Measurements from ENCODE around the gene PKIG. TPM values are rescaled to one million over a fixed set of nuclear protein-coding genes. Genes with fewer than 3 reads are reported as not detected.

PKIG gene
- total RNA-seq, 1 experiment from 2014 or later = 19.2 TPM

DNA sequence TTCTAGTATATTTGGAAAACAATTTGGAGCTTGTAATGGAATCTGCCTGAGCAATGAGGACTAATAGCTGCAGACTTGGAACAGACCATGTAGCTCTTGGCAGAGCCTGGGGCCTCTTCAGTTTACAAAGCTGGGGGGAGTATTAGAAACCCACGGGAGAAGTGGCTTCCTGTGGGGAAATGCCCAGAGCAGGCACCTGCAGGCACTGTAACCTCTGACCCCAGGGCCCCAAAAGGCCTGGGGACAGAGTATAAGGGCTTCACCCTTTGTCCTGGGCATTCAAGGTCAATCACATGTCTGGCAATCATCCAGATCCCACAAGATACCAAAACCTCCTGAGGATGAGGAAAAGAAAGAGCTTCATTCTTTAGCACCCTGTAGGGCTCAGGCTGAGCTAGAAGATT, 19.4 kb downstream of the PKIG start:
- no peak overlapping the region for H3K4me3 Mint-ChIP-seq (ENCODE audit: unreplicated experiment)
- peaks cover 12% of the 10 kb centered on the region for H3K4me1 Mint-ChIP-seq (ENCODE audit: insufficient read depth, unreplicated experiment)
- ChIA-PET CTCF (interaction anchor here (0.5 to 1.9 kb wide), 4 partner anchors 8 to 298 kb away, joined by 3 to 10 read pairs (median 5); partner anchors contain the start of gene TTPAL), POLR2A (interaction anchor here (0.7 to 1.1 kb wide), 2 partner anchors 85 to 126 kb away, joined by 3 to 4 read pairs; no protein-coding TSS in a partner anchor)
- intact Hi-C loops (cut with micrococcal nuclease) = loop anchor here (10.0 kb wide), 2 partner anchors 127 to 387 kb away; partner anchors contain the start of genes OSER1 and TTPAL
- no peak overlapping the region for H3K27ac Mint-ChIP-seq (ENCODE audit: low read depth, unreplicated experiment)
- no peaks in the 10 kb centered on the region for H3K27me3 Mint-ChIP-seq (ENCODE audit: insufficient read depth, unreplicated experiment)
- no TSS peak for BruUV-seq (replicated peaks)
- H3K9me3 Mint-ChIP-seq (ENCODE audit: unreplicated experiment) = no peaks in the 10 kb centered on the region
- peak; percentile 20 for DNase-seq (ENCODE audit: unreplicated experiment)
- H3K36me3 Mint-ChIP-seq (ENCODE audit: insufficient read depth, unreplicated experiment) = no peaks in the 10 kb centered on the region
- TF ChIP-seq, protein P1, sequence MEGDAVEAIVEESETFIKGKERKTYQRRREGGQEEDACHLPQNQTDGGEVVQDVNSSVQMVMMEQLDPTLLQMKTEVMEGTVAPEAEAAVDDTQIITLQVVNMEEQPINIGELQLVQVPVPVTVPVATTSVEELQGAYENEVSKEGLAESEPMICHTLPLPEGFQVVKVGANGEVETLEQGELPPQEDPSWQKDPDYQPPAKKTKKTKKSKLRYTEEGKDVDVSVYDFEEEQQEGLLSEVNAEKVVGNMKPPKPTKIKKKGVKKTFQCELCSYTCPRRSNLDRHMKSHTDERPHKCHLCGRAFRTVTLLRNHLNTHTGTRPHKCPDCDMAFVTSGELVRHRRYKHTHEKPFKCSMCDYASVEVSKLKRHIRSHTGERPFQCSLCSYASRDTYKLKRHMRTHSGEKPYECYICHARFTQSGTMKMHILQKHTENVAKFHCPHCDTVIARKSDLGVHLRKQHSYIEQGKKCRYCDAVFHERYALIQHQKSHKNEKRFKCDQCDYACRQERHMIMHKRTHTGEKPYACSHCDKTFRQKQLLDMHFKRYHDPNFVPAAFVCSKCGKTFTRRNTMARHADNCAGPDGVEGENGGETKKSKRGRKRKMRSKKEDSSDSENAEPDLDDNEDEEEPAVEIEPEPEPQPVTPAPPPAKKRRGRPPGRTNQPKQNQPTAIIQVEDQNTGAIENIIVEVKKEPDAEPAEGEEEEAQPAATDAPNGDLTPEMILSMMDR (IDR thresholded peaks at IDR 0.05; ENCODE audit: unreplicated experiment) = no peak

DNA sequence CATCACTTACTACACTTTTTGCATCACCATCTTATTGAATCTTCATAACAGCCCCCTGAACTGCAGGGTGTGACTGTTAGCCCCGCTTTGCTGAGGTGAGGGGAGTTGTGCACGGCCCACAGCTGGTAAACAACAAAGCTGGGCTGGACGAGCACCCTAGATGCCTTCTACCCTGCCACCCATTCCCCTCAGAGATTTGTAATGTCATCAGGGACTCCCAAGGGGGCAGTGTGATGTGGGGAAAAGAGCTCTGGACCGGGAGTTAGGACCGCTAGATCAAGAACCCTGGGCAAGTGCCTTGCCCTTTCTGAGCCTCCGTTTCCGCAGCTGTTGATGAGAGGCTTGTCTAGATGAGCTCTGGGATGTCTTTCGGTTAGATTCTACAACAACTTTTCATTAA, 20.9 kb downstream of the PKIG start:
- peak; percentile 8 for DNase-seq (ENCODE audit: unreplicated experiment)
- POLR2A ChIA-PET = interaction anchor here (0.5 to 0.9 kb wide), 4 partner anchors 13 to 867 kb away, joined by 3 to 5 read pairs (median 4); no protein-coding TSS in a partner anchor
- BruUV-seq (replicated peaks) = no TSS peak
- Mint-ChIP-seq H3K27me3 (ENCODE audit: insufficient read depth, unreplicated experiment) (no peaks in the 10 kb centered on the region), H3K4me3 (ENCODE audit: unreplicated experiment) (no peak overlapping the region), H3K27ac (ENCODE audit: low read depth, unreplicated experiment) (no peak overlapping the region), H3K9me3 (ENCODE audit: unreplicated experiment) (no peaks in the 10 kb centered on the region), H3K36me3 (ENCODE audit: insufficient read depth, unreplicated experiment) (no peaks in the 10 kb centered on the region), H3K4me1 (ENCODE audit: insufficient read depth, unreplicated experiment) (peaks cover 12% of the 10 kb centered on the region)
- CTCF ChIA-PET = interaction anchor here (0.6 to 1.5 kb wide), 6 partner anchors 9 to 292 kb away, joined by 3 to 5 read pairs (median 4); no protein-coding TSS in a partner anchor
- TF ChIP-seq, protein P1 (IDR thresholded peaks at IDR 0.05; ENCODE audit: unreplicated experiment) = no peak
- intact Hi-C loops (cut with micrococcal nuclease) = loop anchor here (10.0 kb wide), 2 partner anchors 129 to 389 kb away; partner anchors contain the start of genes OSER1 and TTPAL

DNA sequence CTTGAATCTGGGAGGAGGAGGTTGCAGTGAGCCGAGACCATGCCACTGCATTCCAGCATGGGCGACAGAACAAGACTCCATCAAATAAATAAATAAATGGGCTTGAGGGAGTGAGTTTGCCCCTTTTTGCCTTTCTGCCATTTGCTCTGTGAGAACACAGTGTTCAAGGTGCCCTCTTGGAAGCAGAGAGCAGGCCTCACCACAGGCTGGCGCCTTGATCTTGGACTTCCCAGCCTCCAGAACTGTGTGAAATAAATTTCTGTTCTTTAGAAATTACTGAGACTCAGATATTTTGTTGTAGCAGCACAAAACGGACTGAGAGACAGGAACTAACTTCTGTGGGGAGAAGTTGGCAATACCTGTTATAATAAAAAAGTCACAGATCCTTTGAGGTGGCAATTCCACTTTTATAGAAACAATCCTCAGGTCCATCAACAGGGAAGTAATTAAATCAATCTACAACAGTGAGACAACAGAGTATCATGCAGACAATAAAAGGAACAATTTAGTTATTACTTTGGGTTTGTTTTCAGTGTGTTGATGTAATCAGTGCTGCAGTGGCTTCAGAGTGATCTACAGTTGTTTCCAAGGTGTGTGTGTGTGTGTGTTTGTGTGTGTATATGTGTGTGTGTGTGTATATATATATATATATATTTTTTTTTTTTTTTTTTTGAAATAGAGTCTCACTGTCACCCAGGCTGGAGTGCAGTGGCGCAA, 24.5 kb downstream of the PKIG start:
- CTCF ChIA-PET = interaction anchor here (0.6 to 0.7 kb wide), 2 partner anchors 9 to 102 kb away, joined by 3 to 6 read pairs; no protein-coding TSS in a partner anchor
- TF ChIP-seq, protein P1 (IDR thresholded peaks at IDR 0.05; ENCODE audit: unreplicated experiment) = no peak
- POLR2A ChIA-PET = interaction anchor here (1.1 to 4.1 kb wide), 3 partner anchors 73 to 131 kb away, joined by 3 to 43 read pairs (median 30); partner anchors contain the start of genes SERINC3 and TTPAL
- H3K27ac Mint-ChIP-seq (ENCODE audit: low read depth, unreplicated experiment) = no peak overlapping the region
- H3K27me3 Mint-ChIP-seq (ENCODE audit: insufficient read depth, unreplicated experiment) = no peaks in the 10 kb centered on the region
- H3K4me1 Mint-ChIP-seq (ENCODE audit: insufficient read depth, unreplicated experiment) = peaks cover 15% of the 10 kb centered on the region
- DNase-seq (ENCODE audit: unreplicated experiment) = no peak
- no peaks in the 10 kb centered on the region for H3K36me3 Mint-ChIP-seq (ENCODE audit: insufficient read depth, unreplicated experiment)
- no peaks in the 10 kb centered on the region for H3K9me3 Mint-ChIP-seq (ENCODE audit: unreplicated experiment)
- intact Hi-C loops (cut with micrococcal nuclease) = loop anchor here (10.0 kb wide), 2 partner anchors 132 to 392 kb away; partner anchors contain the start of genes OSER1 and TTPAL
- no peak overlapping the region for H3K4me3 Mint-ChIP-seq (ENCODE audit: unreplicated experiment)
- BruUV-seq (replicated peaks) = no TSS peak

DNA sequence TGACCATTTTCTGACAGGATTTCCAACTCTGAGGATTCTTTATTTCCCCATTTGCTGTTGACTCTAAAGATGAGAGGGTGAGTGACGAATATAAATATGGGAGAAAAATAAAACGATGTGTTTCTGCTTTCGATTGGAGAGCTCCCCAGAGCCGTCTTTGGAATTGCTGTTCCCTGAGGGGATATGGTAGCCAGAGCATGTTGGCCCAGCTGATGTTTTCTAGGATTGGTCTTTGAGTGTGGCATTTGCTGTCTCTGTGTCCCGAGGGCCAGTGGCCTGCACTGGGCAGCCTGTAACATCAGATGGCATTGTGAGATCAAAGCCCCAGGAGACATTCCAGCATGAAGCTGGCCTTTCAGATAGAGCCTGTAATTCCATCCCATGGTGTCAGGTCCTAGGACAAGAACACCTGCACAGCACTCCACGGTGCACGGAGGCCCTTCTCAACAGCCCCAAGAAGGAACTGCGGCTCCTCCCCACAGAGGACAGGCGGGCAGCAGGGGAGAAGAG, 26.7 kb downstream of the PKIG start:
- peak overlapping the region; percentile 58 for H3K4me3 Mint-ChIP-seq (ENCODE audit: unreplicated experiment)
- no peak for DNase-seq (ENCODE audit: unreplicated experiment)
- no peaks in the 10 kb centered on the region for H3K9me3 Mint-ChIP-seq (ENCODE audit: unreplicated experiment)
- no peaks in the 10 kb centered on the region for H3K27me3 Mint-ChIP-seq (ENCODE audit: insufficient read depth, unreplicated experiment)
- intact Hi-C loops (cut with micrococcal nuclease) = loop anchor here (2.0 to 10.0 kb wide), 3 partner anchors 76 to 394 kb away; partner anchors contain the start of genes OSER1 and TTPAL
- no TSS peak for BruUV-seq (replicated peaks)
- ChIA-PET CTCF (interaction anchor here (0.6 to 3.8 kb wide), 51 partner anchors 8 to 391 kb away, joined by 3 to 80 read pairs (median 6); partner anchors contain the start of genes FITM2, SERINC3 and TTPAL), POLR2A (interaction anchor here (0.6 to 4.1 kb wide), 22 partner anchors 32 to 218 kb away, joined by 3 to 43 read pairs (median 5); partner anchors contain the start of genes SERINC3 and TTPAL)
- H3K4me1 Mint-ChIP-seq (ENCODE audit: insufficient read depth, unreplicated experiment) = peaks cover 10% of the 10 kb centered on the region
- TF ChIP-seq, protein P1 (IDR thresholded peaks at IDR 0.05; ENCODE audit: unreplicated experiment) = no peak
- H3K27ac Mint-ChIP-seq (ENCODE audit: low read depth, unreplicated experiment) = peak overlapping the region; percentile 76
- peaks cover 1% of the 10 kb centered on the region for H3K36me3 Mint-ChIP-seq (ENCODE audit: insufficient read depth, unreplicated experiment)

Measured in MCF 10A (cell line).